BLaER1 (cell line): ENCODE measurements around the gene ACAP3.

Experiments
- H3K27ac ChIP-seq: shearing (Covaris generic); formaldehyde crosslinking; 2 replicates; pipeline ENCODE4 v1.8.1; 2022
- H3K27me3 ChIP-seq: shearing (Covaris generic); formaldehyde crosslinking; 2 replicates; pipeline ENCODE4 v1.8.1; 2022
- H3K36me3 ChIP-seq: shearing (Covaris generic); formaldehyde crosslinking; 2 replicates; pipeline ENCODE4 v1.8.1; 2022
- H3K4me1 ChIP-seq: shearing (Covaris generic); formaldehyde crosslinking; 2 replicates; pipeline ENCODE4 v1.8.1; 2022
- H3K4me2 ChIP-seq: shearing (Covaris generic); formaldehyde crosslinking; 2 replicates; pipeline ENCODE4 v1.8.1; 2022
- H3K4me3 ChIP-seq: shearing (Covaris generic); formaldehyde crosslinking; 2 replicates; pipeline ENCODE4 v1.8.1; 2022
- H3K9ac ChIP-seq: shearing (Covaris generic); formaldehyde crosslinking; 2 replicates; pipeline ENCODE4 v1.8.1; 2022
- H3K9me3 ChIP-seq: shearing (Covaris generic); formaldehyde crosslinking; 2 replicates; pipeline ENCODE4 v1.8.1; 2022
- H4K20me1 ChIP-seq: shearing (Covaris generic); formaldehyde crosslinking; 2 replicates; pipeline ENCODE4 v1.8.1; 2022
- Cebpa-rat ChIP-seq: shearing (Covaris generic); IDR thresholded peaks from 2 replicates; pipeline ENCODE4 v1.8.1; 2022

The ACAP3 gene

DNA sequence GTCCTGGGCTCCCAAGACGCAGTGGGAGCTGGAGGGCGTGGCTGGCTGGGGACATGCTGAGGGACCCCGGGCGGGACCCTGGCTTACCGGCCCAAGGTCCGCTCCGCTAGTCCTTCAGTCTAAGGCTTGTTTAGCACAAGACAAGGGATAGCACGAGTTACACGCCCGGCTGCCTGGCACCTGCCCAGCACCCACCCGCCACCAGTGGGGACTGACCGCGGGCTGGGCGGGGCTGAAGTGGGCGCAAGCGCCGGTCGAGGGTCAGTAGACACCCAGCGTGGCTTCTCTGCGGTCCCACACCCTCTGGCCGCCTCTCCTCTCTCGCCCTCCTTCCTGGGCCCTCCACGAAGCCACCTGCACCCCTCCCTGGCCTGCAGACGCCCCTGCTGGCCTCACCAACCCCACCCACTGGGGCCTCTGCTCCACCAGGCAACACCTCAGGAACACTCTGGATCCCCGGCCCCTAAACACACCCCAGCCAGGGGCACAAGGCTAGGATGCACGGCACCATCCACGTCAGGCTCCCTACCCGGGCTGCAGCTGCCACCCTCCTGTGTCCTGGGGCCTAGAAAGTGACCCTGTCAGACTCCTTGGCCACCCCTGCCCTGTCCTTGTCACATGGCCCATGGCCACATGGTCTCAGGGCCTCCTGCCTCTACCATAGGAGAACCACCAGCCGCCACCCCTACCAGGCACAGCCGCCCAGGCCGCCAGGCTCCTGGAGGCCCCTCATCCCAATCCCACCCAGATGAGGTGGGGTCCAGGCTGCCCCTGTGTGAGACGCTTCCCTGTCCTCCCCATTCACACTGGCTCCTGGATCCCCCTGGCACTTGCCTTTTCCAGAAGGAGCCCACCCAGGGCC is 29.4 kb upstream of the ACAP3 start:
- Histone ChIP-seq H3K4me2 (no peak overlapping the region), H3K4me3 (no peak overlapping the region), H3K27ac (no peak overlapping the region), H3K4me1 (peaks cover 3% of the 10 kb centered on the region), H3K9me3 (no peaks in the 10 kb centered on the region), H3K9ac (no peak overlapping the region), H4K20me1 (peaks cover 72% of the 10 kb centered on the region), H3K36me3 (peaks cover 73% of the 10 kb centered on the region), H3K27me3 (no peaks in the 10 kb centered on the region)
- no peak for TF ChIP-seq Cebpa-rat

DNA sequence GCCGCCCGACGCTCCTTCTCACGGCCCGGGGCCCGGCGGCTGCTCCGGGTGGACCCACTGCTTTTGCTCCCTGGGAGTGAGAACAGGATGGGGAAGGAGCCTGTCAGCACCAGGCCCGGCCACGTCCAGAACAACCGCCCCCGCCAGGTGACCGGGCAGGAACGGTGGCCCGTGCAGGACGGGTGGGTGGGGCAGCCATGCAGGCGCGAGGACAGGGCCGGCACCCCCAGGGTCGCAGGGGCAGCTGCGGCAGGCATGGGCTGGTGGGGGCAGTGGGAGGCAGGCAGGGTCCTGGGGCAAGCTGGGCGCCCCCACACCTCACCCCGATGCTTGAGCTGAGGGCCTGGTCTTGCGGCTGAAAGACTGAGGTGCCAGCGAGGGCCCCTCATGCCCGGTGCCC is 28.7 kb upstream of the ACAP3 start:
- H3K36me3 ChIP-seq = peaks cover 66% of the 10 kb centered on the region
- no peak for TF ChIP-seq Cebpa-rat

DNA sequence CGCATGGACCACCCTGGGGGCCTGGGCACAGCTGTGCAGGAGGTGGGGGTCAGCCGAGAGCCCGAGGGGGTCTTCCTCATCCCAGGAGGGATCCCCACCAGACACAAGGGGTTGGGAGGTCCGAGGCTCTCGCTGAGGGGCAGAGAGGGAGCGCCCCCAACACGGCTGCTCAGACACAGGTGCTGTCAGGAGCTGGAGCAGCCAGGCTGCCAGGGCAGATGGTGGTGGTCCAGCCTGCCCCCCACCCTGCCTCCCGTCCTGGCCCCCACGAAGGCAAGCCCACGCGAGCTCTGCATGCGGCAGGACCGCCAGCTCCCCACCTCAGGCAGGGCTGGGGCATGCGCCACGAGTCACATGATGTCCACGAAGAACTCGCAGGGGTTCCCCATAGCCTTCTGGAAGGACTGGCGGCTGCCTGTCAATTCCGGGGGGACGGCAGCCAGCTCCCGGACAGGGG is 28.1 kb upstream of the ACAP3 start:
- no peak overlapping the region for H3K27ac ChIP-seq
- H3K4me1 ChIP-seq = peaks cover 1% of the 10 kb centered on the region; the same call in 1 of the 2 replicates
- peaks cover 59% of the 10 kb centered on the region for H3K36me3 ChIP-seq
- no peak overlapping the region for H3K9ac ChIP-seq
- H3K27me3 ChIP-seq = no peaks in the 10 kb centered on the region
- H4K20me1 ChIP-seq = peaks cover 69% of the 10 kb centered on the region
- TF ChIP-seq Cebpa-rat = no peak
- H3K4me2 ChIP-seq = no peak overlapping the region
- no peaks in the 10 kb centered on the region for H3K9me3 ChIP-seq
- no peak overlapping the region for H3K4me3 ChIP-seq

More for the DNA sequence above, 28.7 kb upstream of the ACAP3 start:
- Histone ChIP-seq H3K27ac (no peak overlapping the region), H3K9ac (no peak overlapping the region), H3K4me3 (no peak overlapping the region), H3K4me1 (no peaks in the 10 kb centered on the region), H3K9me3 (no peaks in the 10 kb centered on the region), H3K4me2 (no peak overlapping the region), H4K20me1 (peaks cover 69% of the 10 kb centered on the region), H3K27me3 (no peaks in the 10 kb centered on the region)

DNA sequence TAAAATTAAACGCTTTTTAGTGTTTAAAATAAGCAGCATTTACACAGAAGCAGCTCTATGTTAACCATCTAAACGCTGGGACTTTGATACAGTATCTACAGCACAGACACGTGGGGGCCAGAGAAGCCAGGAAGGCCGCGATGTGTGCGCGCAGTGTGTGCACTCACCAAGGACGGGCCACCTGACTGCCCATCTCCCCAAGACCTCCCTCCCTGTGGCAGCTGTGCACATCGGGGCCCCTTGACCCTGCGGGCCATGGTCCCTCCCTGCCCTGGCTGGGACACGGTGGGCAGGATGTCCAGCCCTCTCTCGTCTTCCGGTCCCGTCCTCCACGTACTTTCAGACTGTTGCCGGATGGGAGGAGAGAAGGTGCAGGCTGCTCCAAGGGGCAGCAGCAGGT is 27.6 kb upstream of the ACAP3 start:
- peaks cover 54% of the 10 kb centered on the region for H3K36me3 ChIP-seq
- H3K4me3 ChIP-seq = no peak overlapping the region
- H4K20me1 ChIP-seq = peaks cover 69% of the 10 kb centered on the region
- TF ChIP-seq Cebpa-rat = no peak
- H3K9ac ChIP-seq = no peak overlapping the region
- H3K27ac ChIP-seq = no peak overlapping the region
- H3K27me3 ChIP-seq = no peaks in the 10 kb centered on the region
- no peaks in the 10 kb centered on the region for H3K9me3 ChIP-seq
- H3K4me2 ChIP-seq = no peak overlapping the region
- peaks cover 6% of the 10 kb centered on the region; the same call in 1 of the 2 replicates for H3K4me1 ChIP-seq

DNA sequence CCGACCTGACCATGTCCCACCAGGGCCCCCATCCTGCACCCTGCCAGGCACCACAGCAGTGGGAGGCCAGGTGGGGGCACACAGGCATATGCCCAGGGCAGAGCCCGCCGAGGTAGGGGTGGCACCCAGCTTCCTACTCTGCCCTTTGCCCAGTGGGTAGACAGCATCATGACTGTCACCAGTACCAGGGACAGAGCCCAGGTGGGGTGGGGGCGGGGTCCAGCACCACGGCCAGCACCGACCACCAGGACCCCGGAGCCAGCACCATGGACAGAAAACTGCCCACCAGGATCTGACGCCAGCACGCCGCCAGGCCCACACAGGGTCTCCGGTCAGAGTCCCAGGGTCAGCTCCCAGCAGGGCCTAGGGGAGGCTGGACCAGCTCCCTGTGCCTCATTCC is 27.1 kb upstream of the ACAP3 start:
- TF ChIP-seq Cebpa-rat = no peak
- Histone ChIP-seq H3K4me3 (no peak overlapping the region), H3K9ac (no peak overlapping the region), H3K9me3 (no peaks in the 10 kb centered on the region), H4K20me1 (peaks cover 71% of the 10 kb centered on the region), H3K4me2 (no peak overlapping the region), H3K27ac (no peak overlapping the region), H3K4me1 (peaks cover 9% of the 10 kb centered on the region; the same call in 1 of the 2 replicates), H3K27me3 (no peaks in the 10 kb centered on the region), H3K36me3 (peaks cover 50% of the 10 kb centered on the region)

DNA sequence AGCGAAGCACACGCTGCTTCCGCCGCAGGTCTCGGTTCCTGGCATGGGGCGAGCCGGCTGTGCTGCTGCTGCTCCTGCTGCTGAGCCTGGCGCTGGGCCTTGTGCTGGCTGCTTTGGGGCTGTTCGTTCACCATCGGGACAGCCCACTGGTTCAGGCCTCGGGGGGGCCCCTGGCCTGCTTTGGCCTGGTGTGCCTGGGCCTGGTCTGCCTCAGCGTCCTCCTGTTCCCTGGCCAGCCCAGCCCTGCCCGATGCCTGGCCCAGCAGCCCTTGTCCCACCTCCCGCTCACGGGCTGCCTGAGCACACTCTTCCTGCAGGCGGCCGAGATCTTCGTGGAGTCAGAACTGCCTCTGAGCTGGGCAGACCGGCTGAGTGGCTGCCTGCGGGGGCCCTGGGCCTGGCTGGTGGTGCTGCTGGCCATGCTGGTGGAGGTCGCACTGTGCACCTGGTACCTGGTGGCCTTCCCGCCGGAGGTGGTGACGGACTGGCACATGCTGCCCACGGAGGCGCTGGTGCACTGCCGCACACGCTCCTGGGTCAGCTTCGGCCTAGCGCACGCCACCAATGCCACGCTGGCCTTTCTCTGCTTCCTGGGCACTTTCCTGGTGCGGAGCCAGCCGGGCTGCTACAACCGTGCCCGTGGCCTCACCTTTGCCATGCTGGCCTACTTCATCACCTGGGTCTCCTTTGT is 26.0 kb upstream of the ACAP3 start:
- H3K4me1 ChIP-seq = peaks cover 9% of the 10 kb centered on the region; the same call in 1 of the 2 replicates
- H3K9ac ChIP-seq = no peak overlapping the region
- H3K27ac ChIP-seq = no peak overlapping the region
- H4K20me1 ChIP-seq = peaks cover 83% of the 10 kb centered on the region
- TF ChIP-seq Cebpa-rat = no peak
- no peak overlapping the region for H3K4me3 ChIP-seq
- H3K9me3 ChIP-seq = no peaks in the 10 kb centered on the region
- H3K27me3 ChIP-seq = no peaks in the 10 kb centered on the region
- peaks cover 44% of the 10 kb centered on the region for H3K36me3 ChIP-seq
- H3K4me2 ChIP-seq = no peak overlapping the region

DNA sequence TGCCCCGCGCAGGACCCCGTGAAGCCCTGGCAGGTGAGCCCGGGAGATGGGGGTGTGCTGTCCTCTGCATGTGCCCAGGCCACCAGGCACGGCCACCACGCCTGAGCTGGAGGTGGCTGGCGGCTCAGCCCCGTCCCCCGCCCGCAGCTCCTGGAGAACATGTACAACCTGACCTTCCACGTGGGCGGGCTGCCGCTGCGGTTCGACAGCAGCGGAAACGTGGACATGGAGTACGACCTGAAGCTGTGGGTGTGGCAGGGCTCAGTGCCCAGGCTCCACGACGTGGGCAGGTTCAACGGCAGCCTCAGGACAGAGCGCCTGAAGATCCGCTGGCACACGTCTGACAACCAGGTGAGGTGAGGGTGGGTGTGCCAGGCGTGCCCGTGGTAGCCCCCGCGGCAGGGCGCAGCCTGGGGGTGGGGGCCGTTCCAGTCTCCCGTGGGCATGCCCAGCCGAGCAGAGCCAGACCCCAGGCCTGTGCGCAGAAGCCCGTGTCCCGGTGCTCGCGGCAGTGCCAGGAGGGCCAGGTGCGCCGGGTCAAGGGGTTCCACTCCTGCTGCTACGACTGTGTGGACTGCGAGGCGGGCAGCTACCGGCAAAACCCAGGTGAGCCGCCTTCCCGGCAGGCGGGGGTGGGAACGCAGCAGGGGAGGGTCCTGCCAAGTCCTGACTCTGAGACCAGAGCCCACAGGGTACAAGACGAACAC is 25.2 kb upstream of the ACAP3 start:
- no peak overlapping the region for H3K9ac ChIP-seq
- H3K4me3 ChIP-seq = no peak overlapping the region
- peaks cover 86% of the 10 kb centered on the region for H4K20me1 ChIP-seq
- peaks cover 46% of the 10 kb centered on the region for H3K36me3 ChIP-seq
- H3K4me1 ChIP-seq = peaks cover 9% of the 10 kb centered on the region; the same call in 1 of the 2 replicates
- H3K4me2 ChIP-seq = no peak overlapping the region
- TF ChIP-seq Cebpa-rat = no peak
- no peaks in the 10 kb centered on the region for H3K27me3 ChIP-seq
- H3K9me3 ChIP-seq = no peaks in the 10 kb centered on the region
- no peak overlapping the region for H3K27ac ChIP-seq

DNA sequence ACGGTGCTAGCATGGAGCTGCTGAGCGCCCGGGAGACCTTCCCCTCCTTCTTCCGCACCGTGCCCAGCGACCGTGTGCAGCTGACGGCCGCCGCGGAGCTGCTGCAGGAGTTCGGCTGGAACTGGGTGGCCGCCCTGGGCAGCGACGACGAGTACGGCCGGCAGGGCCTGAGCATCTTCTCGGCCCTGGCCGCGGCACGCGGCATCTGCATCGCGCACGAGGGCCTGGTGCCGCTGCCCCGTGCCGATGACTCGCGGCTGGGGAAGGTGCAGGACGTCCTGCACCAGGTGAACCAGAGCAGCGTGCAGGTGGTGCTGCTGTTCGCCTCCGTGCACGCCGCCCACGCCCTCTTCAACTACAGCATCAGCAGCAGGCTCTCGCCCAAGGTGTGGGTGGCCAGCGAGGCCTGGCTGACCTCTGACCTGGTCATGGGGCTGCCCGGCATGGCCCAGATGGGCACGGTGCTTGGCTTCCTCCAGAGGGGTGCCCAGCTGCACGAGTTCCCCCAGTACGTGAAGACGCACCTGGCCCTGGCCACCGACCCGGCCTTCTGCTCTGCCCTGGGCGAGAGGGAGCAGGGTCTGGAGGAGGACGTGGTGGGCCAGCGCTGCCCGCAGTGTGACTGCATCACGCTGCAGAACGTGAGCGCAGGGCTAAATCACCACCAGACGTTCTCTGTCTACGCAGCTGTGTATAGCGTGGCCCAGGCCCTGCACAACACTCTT is 24.5 kb upstream of the ACAP3 start:
- TF ChIP-seq Cebpa-rat = no peak
- H3K36me3 ChIP-seq = peaks cover 49% of the 10 kb centered on the region
- no peak overlapping the region for H3K27ac ChIP-seq
- no peaks in the 10 kb centered on the region for H3K27me3 ChIP-seq
- no peaks in the 10 kb centered on the region for H3K9me3 ChIP-seq
- no peak overlapping the region for H3K4me3 ChIP-seq
- no peak overlapping the region for H3K4me2 ChIP-seq
- peaks cover 9% of the 10 kb centered on the region; the same call in 1 of the 2 replicates for H3K4me1 ChIP-seq
- peaks cover 90% of the 10 kb centered on the region for H4K20me1 ChIP-seq
- no peak overlapping the region for H3K9ac ChIP-seq
